GM12874 (cell line): ENCODE results near the gene CERT1.

Source experiments
- CTCF ChIP-seq: IDR thresholded peaks from 2 replicates; pipeline ENCODE4 v1.5.1; 2011; ENCODE audit warnings: low read depth, mild to moderate bottlenecking, control low read depth, low read length, moderate library complexity; ENCODE audit not compliant: insufficient read depth

Gene CERT1

GRCh38 chr5:75384218-75384617, 127.2 kb downstream of the CERT1 start:
- no peak for TF ChIP-seq CTCF

- TF ChIP-seq CTCF: no peak
Measured at GRCh38 chr5:75381456-75381855, 130.0 kb downstream of the CERT1 start.

- TF ChIP-seq CTCF: no peak
Measured at GRCh38 chr5:75380099-75380498, 131.3 kb downstream of the CERT1 start.

- no peak for TF ChIP-seq CTCF
Measured at GRCh38 chr5:75375414-75375813, 136.0 kb downstream of the CERT1 start.

GRCh38 chr5:75374394-75374814, 137.0 kb downstream of the CERT1 start:
- no peak for TF ChIP-seq CTCF

GRCh38 chr5:75373862-75374261, 137.6 kb downstream of the CERT1 start:
- TF ChIP-seq CTCF: no peak

- no peak for TF ChIP-seq CTCF
Measured at GRCh38 chr5:75368391-75368790, 143.0 kb downstream of the CERT1 start.

- no peak for TF ChIP-seq CTCF
Measured at GRCh38 chr5:75367401-75367800, 144.0 kb downstream of the CERT1 start.
